DMS53 treated with DMSO at 0.1 percent for 48 hours (cell line): ENCODE measurements around the gene RBM46.
"Not testable (repeated sequence)": the region's sequence is repeated elsewhere in the genome, so short reads cannot be mapped to it uniquely, and the experiment has no call there.

Experiments
- DNase-seq: peaks from one replicate; lab custom pipeline; 2025; ENCODE audit not compliant: unreplicated experiment; lab: John Stamatoyannopoulos, UW

Gene RBM46

DNA sequence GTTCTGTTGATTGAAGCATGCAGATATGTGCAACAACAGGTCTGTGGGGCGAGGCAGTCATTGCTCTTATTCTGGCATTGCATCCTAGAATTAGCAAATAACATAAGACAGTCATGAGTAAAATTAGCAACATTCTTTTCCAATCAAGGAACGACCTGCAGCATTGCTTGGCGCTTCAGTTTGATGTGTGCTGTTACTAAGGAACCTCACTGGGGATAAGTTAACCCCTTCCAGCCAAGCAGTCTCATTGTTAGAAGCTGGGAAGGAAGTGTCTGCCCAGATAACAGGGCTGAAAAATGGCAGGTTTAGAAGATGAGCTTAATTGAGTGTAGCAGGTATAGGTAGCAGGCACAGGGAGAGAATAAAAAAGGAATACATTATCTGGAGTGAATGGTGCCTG lies 55.4 kb downstream of the RBM46 start:
- DNase-seq, result no peak

DNA sequence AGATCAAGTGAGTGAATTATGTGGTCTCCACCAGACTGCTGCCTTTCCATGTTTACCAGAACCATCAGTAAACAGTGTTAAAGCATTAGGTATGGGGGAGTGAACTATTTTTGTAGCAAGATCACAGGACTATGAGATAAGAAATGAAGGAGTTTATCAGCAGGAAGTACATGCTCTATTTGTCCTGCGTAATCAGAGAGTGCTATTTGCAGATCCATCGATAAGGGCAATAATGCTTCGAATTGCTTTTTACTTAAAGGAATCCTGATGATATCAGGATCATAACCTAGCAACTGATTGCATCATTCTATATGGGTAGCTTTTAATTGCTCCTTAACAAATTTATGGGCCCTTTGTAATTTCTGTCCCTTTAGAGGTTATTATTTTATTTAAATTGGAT lies 57.1 kb downstream of the RBM46 start:
- DNase-seq, result no peak

DNA sequence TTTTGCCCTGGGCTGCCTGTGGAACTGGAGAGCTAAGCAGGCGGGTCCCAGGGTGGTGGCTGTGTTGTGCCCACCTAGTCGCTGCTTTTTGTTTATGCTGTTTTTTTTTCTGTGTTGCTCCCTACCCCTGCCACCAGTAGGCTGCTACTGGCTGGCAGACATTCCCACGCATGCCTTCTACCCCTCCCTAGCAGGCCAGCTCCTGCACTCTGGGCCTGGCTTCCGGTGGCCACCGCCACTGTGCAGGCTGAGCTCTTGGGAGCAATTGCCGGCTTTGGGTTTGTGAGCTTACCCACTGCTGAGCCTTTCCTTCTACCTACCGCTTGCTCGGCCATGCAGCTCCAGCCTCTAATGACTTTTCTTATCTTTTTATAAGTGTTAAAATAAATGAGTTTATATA lies 57.6 kb downstream of the RBM46 start:
- no peak for DNase-seq

DNA sequence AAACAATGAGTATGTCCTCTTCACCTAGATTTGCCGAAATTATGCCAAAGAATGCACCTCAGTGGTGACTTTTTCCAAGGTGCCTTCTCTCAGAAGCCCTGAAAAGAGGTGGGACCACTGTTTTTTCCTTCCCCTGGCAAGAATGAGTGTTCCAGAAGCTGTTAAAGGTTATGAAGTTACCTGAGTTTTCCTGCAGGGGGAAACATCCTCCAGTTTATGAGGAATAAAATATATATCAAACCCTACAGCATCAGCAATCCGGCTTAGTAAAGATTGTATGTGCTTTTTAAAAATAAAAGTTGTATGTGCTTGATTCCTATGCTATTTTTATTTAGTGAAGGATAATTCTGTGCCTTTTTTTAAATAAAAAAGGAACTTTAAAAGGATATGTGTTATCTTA lies 73.3 kb downstream of the RBM46 start:
- peak; percentile 29 for DNase-seq

DNA sequence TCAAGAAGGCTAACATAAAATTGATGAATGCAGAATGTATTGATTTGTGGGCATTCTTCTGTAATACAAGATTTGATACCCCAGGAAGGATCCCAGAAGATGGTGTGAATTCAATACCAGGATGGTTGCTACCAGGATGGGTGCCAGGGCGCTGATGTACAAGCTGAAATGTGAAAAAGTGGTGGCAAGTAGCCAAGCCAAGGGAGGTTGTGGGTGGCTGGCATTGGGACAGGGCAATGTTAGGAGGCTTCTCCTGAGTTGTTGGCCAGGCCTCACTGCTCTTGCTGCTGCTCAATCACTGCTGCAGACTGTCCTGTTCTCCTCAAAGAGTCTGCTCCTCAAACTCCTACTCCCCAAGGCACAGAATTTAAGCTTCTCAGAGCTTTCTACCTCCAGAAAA lies 77.1 kb downstream of the RBM46 start:
- DNase-seq, result no peak

DNA sequence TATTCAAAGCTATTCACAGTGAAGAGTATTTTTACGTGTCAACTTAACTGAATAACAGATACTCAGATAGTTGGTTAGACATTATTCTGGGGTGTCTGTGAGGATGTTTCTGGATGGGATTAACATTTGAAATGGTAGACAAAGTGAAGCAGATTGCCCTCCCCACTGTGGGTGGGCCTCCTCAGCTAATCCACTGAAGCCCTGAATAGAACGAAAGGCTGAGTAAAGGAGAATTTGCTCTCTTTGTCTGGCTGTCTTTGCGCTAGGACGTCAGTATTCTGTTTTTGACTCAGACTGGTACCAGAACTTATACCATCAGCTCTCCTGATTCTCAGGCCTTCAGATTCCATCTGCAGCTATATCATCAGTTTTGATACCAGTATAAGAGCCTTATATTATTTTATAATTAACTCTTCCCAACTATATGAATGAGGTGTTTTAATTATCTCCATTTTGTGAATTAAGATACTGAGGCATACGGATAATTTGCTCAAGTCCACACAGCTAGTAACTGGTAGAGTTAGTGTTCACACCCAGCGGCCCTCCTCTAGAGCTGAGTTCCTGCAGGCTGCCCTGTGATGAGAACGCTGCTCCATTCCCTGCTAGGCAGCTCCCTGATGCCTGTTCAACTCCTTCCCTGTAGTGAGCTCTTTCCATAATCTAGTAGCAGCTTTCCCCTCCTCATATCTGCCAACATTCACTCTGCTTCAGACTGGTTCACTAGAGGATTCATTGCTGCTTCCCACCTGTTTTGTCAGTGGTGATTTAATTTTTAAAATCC lies 87.5 kb downstream of the RBM46 start:
- no peak for DNase-seq

DNA sequence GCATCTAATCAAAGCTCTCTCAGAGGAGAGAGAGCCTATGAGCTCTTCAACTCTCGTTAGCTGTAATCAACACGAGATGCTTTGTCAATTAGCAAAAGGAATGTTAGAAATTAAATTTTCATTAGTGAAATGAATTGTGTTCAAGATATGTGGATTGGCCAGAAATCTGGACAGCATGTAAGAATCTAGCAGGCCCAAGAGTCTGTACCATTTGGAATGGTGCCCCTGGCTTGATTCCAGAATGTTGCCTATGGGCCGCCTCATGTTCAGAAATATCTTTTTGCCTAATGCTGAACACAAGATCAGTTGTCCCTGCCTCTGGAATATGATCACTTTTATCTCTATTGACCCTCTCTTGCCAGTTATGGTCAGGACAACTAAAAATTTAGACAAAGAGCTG lies 88.2 kb downstream of the RBM46 start:
- DNase-seq, result no peak

DNA sequence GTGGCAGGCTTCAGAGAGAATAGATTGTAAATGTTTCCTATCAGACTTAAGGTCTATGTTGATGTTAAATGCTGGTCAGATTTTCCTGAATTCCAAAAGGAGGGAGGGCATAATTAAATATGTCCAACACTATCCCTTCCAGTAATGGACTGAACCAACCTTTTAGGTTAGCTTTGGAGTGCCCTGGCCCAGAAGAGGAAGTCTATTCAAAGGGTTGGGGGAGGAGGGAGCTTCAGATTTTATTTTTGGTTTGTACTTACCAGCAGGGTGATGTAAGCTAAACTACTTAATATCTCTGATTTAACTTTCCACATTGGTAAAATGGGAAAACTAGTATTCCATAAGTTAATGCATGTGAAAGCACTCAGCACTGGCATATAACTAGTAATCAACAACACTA lies 91.1 kb downstream of the RBM46 start:
- DNase-seq, result no peak

DNA sequence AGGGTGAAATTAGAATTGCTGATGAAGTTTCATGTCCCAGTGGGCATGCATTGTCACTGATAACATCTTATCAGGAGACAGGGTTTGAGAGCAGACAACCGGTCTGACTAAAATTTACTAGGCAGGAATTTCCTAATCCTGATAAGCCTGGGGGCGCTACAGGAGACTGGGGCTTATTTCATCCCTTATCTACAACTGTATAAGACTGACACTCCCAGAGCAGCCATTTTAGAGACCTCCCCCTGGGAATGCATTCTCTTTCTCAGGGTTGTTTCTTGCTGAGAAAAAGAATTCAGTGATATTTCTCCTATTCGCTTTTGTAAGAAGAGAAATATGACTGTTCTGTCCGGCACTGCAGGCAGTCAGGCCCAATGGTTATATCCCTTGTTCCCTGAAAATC lies 93.0 kb downstream of the RBM46 start:
- DNase-seq, result not testable (repeated sequence)

DNA sequence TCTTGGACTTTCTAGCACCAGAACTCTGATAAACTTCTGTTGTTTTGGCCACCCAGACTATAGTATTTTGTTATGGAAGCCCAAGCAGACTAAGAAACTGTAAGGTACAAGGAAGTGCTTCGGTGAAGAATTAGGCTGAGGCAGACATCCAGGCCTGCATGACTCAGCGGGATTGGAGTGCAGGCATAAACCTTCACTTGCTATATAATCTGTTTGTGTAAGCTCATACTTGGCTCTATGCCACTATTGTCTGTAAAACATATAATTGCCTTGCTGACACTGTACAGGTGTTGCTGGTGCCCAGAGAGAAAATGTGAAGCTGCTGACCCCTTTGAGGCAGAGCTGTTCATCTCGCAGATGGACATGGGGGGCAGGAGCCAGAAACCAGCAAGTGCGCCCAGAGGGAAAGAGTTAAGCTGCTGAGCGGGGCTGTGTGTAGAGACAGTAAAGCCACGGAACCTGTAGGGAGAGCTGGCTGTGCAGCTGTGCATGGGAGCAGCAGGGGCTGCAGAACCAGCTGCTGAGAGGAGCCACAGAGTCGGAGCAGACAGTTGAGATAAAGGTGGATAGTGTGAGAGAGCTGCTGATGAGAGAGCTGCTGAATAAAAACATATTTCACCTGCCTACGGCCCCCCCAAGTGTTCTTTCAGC lies 96.2 kb downstream of the RBM46 start:
- peak; percentile 74 for DNase-seq
